Left forelimb (tissue), 1 donor: ENCODE data around the gene KMT2E.

Experiments used
- DNase-seq: peaks from one replicate; pipeline ENCODE4 v3.0.0-alpha.2; 2018; ENCODE audit warnings: low spot score

Gene KMT2E

GRCh38 chr7:105009667-105010503 is 4.1 kb upstream of the KMT2E start:
- DNase-seq, result no peak

- no peak for DNase-seq
Observed at GRCh38 chr7:105010504-105011130, 3.4 kb upstream of the KMT2E start.

- DNase-seq, result no peak
Observed at GRCh38 chr7:105011141-105011830, 2.7 kb upstream of the KMT2E start.

DNA sequence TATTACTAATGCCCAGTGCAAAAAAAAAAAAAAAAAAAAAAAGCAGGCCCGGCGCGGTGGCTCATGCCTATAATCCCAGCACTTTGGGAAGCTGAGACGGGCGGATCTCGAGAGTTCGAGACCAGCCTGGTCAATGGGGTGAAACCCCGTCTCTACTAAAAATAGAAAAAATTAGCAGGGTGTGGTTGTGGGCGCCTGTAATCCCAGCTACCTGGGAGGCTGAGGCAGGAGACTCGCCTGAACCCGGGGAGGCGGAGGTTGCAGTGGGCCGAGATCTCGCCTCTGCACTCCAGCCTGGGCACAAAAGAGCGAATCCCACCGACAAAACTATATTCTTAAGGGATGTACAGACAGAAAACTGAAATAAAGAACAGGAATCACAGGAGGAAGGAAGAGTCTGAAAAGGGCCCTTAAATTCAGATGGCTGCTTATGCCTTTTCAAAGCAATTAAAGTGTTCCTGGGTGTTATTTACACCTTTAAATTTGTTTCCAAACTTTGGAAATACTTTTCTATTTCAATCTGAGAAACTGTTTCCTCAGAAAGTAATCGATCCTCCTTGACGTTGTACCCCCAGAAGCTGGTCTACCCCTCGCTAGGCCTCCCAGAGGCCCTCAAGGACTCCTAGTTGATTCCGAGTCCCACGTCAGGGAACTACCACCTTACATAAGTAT is 2.0 kb upstream of the KMT2E start:
- peak; percentile 69 for DNase-seq

GRCh38 chr7:105012503-105013220 is 1.3 kb upstream of the KMT2E start:
- DNase-seq, result peak; percentile 100

DNA sequence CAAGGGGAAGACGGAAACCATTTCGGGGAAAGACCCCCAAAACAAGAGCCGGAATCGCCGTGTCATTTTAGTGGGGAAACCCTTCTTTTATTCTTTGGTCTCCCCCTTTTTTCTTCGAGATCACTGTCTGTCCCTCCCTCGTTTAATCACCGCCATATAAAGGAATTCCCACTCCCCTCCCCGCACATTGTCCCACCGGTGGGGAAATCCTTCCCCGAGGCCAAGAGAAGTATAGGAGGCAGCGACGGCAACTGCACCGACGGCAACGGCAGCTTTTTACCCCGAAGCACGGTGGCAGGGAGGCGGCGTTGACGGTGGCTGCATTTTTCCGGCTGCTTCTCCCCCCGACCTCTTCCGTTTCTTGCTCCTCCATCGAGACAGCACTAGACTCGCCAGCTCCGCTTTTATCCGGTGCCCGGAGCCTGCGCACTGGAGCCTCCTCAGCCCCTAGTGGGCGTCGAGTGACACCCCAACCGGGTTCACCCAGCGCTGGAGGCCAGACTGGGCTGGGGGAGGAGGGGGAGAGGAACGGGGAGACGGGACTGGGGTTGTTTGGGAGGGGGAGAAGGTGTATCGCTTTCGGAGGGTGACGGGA is 687 bp upstream of the KMT2E start:
- DNase-seq, result peak; percentile 95

GRCh38 chr7:105014693-105015389 is 836 bp downstream of the KMT2E start:
- DNase-seq, result peak; percentile 77

GRCh38 chr7:105015390-105015965 is 1.5 kb downstream of the KMT2E start:
- no peak for DNase-seq

GRCh38 chr7:105016068-105016708 is 2.2 kb downstream of the KMT2E start:
- DNase-seq, result no peak

DNA sequence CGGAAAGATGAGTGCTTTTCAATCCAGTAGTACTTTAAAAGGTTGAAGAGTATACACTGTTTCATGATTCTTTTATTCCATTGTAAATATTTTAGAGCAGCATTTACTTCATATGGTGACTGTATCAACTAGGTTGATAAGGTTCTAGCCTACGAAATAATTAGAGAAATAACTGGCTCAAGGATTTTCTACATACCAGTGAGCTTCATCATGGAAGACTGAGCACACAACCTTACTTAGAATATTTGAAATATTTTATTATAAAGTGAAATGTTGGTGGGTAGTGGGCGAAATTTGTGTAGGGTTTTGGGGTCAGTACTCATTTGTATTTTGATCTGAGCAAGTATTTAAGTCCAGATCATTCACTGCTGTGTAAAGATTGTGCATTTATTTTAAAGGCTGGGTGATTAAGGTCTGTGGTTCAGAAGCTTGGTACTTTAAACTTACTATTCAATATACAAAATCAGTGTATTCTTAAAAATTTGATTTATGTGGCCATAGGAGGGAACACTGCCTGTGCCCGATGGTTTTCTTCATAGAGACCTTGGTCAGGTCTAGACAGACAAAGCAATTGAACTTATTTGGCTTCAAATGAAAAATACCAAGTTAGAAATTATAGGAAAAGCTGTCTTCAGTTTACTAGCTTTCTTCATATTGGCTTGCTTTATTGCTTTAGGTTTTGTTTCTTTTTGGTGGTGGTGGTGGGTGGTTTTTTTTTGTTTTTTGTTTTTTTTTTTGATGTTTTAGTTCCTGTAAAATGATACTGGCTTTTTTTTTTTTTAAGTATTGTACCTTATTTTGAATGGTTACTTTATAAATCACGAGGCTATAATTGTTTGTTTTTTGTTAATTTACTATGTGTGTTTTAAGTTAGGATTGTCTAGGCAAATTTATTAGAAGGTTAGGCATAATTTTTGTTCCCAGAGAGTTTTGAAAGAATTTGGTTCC is 3.0 kb downstream of the KMT2E start:
- DNase-seq, result no peak

GRCh38 chr7:105017657-105018365 is 3.8 kb downstream of the KMT2E start:
- no peak for DNase-seq

DNA sequence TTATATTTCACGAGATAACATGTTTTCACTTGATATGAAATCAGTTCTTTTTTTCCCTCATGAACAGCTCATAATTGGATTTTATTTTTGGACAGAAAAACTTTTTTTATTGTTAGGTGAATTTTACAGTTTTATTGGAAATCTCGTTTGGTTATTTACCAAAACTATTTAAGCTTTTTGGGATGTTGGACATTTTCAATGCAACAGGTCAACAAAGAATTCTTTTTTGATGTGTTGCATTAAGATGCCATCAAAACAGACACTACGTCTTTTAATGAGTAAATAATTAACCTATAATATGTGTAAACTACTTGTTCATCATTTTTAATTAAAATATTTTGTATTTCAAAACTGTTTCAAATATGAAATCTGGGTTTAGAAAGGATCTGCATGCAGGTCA is 5.3 kb downstream of the KMT2E start:
- DNase-seq, result no peak

GRCh38 chr7:105020926-105021325 is 6.9 kb downstream of the KMT2E start:
- no peak for DNase-seq

GRCh38 chr7:105021352-105021751 is 7.3 kb downstream of the KMT2E start:
- DNase-seq, result no peak

GRCh38 chr7:105021967-105022366 is 8.0 kb downstream of the KMT2E start:
- DNase-seq, result no peak

DNA sequence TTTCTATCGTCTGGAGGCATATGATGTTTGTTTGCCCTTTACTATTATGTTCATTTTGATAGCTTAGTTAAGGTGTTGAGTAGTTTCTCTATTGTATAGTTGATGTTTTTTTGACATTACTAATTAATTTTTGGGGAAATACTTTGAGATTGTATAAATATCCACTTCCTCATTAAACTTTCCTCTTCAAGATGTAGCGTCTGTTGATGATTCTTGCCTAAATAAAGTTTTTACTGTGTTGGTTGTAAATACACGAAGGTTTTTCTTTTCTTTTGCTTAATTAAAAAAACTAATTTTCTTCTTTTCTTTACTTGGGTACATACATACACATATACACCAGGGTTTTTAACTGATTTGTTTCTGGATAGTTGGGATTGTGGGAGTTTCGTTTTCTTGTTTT is 8.5 kb downstream of the KMT2E start:
- DNase-seq, result no peak

GRCh38 chr7:105024734-105025133 is 10.7 kb downstream of the KMT2E start:
- DNase-seq, result no peak

GRCh38 chr7:105026750-105027149 is 12.7 kb downstream of the KMT2E start:
- no peak for DNase-seq
